ENCODE results near the gene FHAD1.

Gene FHAD1

DNA sequence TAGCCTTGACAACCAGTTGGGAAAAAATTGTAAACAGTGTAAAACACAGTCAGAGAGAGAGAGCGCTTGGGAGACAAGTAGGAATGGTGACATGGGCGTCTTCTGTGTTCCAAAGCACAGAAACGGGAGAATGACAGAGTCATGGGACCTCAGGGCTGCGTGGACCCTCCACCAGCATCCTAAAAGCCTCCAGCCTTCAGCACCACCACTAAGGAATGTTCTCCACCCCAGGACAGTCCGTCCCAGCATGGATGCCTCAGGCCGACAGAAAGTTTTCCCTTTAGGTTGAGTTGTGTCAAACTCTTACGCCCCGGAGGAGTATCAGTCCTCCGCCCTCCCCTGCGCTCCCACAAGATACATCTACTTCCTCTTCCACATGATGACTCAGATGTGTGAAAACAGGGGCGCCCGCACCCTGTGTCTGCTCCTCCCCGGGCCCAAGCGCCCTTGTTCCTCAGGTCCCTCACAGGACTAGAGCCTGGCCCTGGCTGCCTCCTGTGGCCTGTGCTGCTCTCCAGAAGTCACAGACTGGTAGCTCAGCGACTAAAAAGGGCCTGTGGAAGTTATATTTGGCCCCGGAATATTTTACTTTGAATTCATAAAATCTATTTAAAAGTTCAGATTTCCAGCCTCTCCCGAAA is 98.8 kb downstream of the FHAD1 start:
- peak; percentile 62 for DNase-seq (ENCODE audit: low read depth)

DNA sequence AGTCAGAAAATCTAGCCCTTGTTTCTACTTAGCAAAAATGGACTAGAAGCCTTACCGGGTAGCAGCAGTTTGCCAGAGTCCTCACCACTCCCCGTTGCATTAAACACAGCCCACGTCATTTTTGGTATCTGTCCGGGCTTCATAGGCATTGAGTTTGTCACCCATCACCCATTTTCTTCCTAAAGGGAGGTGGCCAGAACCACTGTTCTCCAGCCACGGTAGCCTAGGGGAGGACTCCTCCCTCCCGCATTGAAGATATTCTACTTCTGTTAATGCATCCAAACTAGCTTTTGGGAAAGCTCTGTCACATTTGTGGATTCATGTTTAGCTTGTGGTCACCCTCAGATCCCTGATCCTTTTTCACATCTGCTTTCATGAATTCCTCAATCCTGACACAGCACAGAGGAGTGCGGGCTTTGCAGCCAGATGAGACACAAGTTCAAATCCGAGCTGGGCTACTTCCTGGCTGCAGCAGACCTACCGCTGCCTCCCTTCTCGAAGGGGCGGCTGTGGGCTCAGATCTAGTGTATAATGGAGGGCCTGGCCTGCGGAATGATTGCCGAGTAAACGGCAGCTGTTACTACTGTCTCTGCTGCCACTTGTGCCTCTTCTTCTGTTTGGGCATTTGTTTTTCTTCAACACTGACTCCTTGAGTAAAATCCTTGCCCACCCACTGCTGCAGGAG is 99.5 kb downstream of the FHAD1 start:
- no peak for DNase-seq (ENCODE audit: low read depth)

- peak; percentile 20 for DNase-seq (ENCODE audit: low read depth)
These were observed 100.2 kb downstream of the FHAD1 start for GRCh38 chr1:15347182-15347581.

- DNase-seq (ENCODE audit: low read depth), result no peak
These were observed 101.6 kb downstream of the FHAD1 start for GRCh38 chr1:15348648-15349047.

- DNase-seq (ENCODE audit: low read depth), result no peak
These were observed 102.1 kb downstream of the FHAD1 start for GRCh38 chr1:15349133-15349532.

GRCh38 chr1:15350151-15350550 is 103.1 kb downstream of the FHAD1 start:
- no peak for DNase-seq (ENCODE audit: low read depth)

- DNase-seq (ENCODE audit: low read depth), result no peak
These were observed 103.7 kb downstream of the FHAD1 start for GRCh38 chr1:15350551-15351200.

DNA sequence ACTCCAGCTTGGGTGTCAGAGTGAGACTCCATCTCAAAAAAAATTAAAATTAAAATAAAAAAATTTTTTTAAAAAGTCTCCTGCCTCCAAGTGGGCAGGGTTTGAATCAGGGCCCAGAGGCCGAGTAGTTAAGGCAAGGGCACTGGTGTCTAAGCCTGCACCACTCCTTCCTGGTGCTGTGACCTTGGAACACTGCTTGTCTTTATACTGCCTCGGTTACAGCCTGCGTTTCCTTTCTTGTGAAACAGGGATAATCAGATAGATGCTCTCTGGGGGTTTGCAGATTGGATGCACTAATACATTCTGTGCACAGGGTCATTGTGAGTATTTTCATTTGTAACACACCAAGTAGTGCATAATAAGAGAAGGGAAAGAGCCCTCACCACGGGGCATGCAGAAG is 104.3 kb downstream of the FHAD1 start:
- no peak for DNase-seq (ENCODE audit: low read depth)

DNA sequence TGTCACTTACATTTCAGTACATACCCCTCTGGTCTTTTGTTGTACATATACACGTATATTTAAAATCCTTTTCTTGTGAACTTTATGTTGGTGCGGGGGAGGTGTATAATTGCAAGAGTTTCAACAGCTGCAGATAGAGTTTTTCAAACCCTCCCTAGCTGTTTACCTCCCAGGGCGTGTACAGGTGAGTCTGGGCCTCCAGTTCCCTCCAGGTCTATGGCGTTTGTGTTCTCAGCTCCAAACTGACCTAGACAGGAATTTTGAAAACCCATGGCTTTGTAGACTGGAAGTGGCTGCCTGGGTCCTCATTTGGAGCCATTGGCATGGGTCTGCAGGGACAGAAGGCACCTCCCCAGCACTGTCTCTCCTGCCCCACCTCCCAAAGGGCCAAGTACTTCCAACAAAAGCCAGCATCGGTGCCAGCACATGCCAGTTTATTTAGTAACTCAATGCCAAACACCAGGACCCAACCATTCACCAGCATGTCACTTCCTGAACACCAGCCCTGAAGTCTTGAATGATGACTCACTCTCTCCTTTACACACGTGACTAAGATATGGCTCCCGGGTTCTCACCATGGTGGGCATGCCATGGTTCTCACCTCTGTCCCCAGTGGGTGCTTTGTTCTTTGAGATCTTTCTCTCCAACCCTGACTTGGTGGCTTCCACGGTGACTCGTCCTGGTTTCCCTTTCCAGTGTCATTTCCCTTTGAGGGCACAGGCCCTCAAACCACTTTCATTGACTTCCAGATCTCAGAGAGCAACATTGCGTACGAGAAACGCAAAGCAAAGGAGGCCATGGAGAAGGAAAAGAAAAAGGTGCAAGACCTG is 105.3 kb downstream of the FHAD1 start:
- peak; percentile 33 for DNase-seq (ENCODE audit: low read depth)

DNA sequence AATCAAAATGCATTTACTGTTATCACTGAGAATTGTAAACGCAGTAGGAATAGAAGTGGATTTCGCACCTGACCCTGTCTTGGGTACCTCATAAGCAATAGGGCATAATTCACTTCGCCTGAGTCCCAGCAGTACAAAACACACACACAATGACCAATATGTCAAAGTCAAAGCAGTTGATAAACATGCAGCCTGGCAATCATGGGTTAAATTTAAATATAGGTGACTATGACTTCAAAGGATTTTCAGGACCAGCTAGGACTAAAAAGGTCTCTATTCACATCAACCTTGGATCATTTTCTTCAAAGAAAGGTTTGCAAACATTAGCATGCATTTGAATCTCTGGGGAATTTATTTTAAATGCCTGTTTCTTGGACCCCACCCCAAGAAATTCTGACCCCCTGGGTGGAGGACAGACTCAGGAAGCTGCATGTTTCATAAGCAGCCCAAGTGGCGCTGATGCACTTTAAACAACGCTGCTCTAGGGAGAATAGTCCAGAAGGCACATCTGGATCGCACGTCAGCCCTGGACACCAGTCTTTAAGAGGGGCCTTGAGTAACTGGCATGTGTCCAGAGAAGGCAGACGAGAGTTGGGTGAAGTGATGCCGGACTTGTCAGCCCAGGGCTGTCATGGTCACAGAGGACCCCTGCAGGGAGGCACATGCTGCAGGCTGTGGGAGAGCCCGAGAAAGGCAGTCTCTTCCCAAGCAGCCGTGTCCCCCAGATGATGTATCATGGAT is 107.0 kb downstream of the FHAD1 start:
- no peak for DNase-seq (ENCODE audit: low read depth)

DNA sequence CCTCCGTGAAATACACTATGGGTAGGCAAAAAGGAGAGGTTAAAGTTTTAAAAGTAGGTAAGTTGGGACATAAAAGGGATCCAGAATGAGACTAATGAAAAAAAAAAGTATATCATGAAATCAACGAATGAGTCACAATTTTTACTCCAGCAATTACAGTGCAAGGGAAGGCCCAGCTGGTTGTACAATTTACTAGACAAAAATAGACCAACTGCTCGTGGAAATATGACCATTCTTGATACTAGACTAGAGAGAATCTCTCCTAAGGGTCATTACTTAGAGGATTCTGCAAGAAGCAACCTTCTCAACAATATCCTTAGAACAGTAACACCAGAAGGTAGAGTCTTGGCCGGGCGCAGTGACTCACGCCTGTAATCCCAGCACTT is 107.5 kb downstream of the FHAD1 start:
- no peak for DNase-seq (ENCODE audit: low read depth)

- no peak for DNase-seq (ENCODE audit: low read depth)
These were observed 109.1 kb downstream of the FHAD1 start for GRCh38 chr1:15355968-15356625.

GRCh38 chr1:15357612-15358207 is 110.7 kb downstream of the FHAD1 start:
- no peak for DNase-seq (ENCODE audit: low read depth)

GRCh38 chr1:15358565-15359133 is 111.6 kb downstream of the FHAD1 start:
- DNase-seq (ENCODE audit: low read depth), result no peak

- no peak for DNase-seq (ENCODE audit: low read depth)
These were observed 113.7 kb downstream of the FHAD1 start for GRCh38 chr1:15360700-15361099.

DNA sequence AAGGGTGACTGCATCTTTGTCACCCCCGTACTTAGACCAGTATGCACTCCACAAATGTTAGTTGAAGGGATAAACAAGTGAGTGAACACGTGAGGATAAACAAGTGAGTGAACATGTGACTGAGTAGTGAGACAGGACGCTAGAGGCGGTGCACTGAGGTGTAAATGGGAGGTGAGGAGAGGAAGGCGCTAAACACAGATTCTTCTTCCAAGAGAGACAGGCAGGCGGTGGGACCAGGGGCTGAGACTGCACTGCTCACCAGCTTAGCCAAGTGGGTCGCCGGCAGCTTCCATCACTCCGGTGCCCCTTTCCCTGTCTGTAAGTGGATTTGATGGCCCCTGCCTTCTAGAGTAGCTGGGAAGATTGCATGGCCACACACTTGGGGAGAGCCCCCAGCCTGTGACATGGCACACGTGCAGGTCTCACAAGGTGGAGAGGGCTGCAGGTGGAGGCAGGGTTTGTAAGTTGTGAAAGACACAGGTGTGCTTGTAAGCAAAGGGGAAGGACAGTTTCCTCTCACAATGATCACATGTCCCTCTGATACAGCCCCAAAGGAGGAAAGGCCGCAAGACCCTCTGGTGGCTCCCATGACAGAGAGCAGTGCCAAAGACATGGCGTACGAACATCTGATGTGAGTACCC is 115.2 kb downstream of the FHAD1 start:
- no peak for DNase-seq (ENCODE audit: low read depth)

DNA sequence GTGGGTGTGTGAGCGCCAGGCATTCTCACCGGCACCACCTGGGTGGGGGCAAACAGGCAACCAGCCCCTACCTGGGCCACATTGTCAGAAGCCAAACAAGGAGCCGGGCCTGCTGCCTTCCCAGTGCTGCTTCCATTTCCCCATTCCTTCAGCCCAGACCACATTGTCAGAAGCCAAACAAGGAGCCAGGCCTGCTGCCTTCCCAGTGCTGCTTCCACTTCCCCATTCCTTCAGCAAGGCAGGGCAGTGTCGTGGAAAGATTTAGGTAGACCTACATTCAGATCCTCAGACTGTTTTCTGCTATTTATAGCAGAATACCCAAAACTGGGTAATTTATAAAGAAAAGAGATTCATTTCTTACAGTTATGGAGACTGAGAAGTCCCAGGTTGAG is 115.7 kb downstream of the FHAD1 start:
- DNase-seq (ENCODE audit: low read depth), result no peak

GRCh38 chr1:15364740-15365139 is 117.7 kb downstream of the FHAD1 start:
- no peak for DNase-seq (ENCODE audit: low read depth)

DNA sequence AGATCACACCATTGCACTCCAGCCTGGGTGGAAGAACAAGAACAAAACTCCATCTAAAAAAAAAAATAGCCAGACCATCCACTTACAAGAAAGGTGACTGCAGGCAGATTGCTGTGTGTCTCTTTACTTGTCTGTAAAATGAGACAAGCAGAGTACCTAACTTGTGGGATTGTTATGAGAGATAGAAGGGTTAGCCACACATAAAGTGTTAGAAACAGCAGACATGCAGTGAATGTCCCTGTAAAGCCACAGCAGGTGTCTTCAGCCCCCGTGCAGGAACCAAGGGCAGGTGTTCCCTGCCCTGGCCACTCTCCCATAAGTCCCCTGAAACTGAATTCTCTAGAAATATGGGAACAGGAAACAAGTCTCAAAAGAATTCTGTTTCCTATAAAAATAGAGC is 121.9 kb downstream of the FHAD1 start:
- DNase-seq (ENCODE audit: low read depth), result no peak

DNA sequence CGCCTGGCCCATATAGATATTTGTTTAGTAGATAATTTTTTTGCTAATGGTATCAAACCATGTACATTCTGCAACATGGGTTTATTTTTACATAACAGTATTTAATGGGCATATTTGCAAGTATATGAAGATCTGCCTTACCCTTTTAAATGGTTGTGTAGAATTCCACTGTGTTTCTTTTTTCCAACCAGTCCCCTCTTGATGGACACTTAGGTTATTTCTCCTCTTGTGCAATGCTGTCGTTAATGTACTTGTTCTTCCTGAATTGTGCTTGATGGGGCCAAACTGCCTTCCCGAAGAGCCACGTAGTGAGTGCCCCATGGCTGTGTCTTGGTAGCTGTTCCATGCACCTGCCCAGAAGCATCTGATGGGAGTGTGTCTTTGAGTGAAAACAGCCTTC is 123.2 kb downstream of the FHAD1 start:
- DNase-seq (ENCODE audit: low read depth), result no peak

All from activated gamma-delta T cell treated with anti-CD3 and anti-CD28 coated beads, Interleukin-2, amount 50 U/mL, for 16 hours (primary cell).